NK-92 treated with Interleukin-12 subunit alpha and Interleukin-12 subunit beta, amount 100 ng/mL, for 24 hours (cell line): ENCODE measurements around the gene EPS15.
"Not testable (repeated sequence)": the region's sequence is repeated elsewhere in the genome, so short reads cannot be mapped to it uniquely, and the experiment has no call there.

ENCODE experiments used
- DNase-seq: peaks from one replicate; lab custom pipeline; 2025; lab: John Stamatoyannopoulos, UW

Gene EPS15

DNA sequence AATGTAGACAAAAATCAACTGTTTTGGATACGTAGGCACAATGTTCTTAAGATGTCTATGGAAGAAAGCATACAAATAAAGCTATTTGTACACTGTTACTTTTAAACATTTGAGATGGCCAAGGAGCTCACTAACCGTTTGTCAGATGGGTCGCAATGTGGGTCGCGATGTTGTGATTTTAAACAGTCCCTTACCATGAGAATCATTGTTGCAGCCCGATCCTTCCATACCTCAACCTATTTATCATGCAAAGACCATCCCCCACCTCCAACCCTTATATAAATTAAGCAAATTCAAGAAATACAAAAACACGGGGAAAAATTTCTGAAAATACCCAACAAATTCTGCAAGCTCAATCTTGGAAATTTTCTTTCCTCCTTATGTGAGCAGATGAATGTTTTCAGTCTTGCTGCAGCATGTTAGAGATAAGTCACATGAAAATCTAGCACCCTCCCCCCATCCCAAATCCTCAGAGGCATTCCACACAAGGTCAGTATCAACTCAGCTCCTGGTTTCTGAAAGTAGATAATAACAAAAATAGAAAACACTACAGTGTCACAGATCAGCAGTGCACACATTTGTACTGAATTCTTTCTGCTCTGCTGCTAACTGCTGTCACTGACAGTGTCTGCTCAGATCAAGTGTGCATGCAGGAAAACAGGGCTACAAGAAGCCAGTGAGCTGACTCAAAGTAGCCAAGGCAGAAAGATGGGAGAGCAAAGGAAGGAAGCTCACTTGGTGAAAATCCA lies 95.8 kb downstream of the EPS15 start:
- DNase-seq: no peak

DNA sequence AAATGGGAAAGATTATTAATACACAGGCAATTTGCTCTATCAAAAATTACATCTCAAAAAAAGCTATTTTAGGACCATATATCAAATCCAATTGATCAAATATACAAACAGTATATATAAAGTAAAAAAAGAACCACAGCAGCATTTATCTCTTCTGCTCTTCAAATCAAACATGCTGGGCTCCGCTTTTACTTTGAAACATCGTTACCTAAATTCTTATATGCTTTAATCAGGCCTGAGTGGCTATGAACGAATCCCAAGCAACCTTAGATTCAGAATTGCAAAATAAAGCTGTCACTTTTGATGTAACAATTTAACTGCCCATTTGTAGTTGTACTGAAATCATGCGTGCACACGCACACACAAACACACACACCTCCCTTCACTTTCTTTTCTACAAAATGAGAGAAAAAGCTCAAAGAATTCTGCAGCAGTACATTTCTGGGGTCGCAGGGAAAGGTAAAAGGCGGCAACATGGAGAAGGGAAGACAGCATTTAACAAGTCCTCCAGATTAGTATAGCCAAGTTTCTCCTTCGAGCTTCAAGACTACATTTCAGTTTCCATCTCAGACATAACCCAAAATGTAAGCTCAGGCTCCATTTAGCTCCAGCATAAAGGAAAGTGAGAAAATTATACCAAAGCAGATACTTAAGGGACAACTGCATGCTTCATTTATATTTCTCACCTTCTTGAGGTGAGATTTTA lies 96.5 kb downstream of the EPS15 start:
- no peak for DNase-seq

DNA sequence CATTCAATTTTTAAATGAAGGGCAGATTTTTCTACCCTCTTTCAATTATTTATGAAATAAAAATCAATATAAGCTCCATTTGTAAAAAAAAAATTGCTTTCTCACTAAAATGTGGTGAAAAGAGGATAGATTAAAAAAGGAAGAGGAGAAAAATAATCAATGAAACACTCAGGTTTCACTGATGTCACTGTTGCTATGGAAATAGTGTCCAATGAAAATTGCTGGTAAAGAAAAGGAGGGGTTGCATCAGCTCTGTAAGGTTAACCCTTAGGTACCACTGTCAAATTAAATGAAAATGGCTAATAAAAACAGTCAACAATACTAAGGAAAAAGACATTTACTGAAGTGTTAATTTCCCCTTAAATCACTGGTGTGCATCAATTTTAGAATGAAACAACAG lies 97.1 kb downstream of the EPS15 start:
- DNase-seq: no peak

DNA sequence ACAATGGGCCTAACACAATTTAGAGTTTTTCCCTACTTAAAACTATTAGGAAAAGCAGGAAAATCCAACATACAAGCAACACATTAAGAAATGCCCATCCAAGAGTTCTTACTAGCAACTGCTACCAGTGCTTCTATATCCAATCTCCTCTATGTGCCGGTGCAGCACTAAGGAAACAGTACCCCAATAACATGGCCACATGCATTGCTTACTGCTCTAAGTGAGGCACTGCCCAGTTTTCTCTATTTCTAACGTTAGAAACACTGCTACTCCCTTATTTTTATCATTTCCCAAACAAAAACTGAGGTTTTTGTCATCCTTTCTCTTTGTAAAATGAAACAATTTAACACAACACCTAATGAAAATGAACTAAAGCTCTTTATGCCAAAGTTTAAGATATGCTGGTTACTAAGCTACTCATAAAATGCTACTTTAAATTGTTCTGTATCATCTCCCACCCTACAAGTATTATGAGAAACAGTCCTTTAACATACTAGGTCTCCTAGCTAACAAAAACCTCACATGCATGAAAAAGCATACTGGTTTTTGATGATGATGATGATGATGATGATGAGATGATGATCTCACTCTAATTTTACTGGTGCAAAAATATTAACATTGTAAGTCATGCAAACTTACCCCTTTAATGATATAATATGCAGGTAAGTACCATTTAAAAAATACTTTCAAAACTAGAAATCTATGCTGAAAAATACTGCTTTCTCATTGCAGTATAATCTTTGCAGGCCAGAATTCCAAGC lies 98.0 kb downstream of the EPS15 start:
- DNase-seq: no peak

DNA sequence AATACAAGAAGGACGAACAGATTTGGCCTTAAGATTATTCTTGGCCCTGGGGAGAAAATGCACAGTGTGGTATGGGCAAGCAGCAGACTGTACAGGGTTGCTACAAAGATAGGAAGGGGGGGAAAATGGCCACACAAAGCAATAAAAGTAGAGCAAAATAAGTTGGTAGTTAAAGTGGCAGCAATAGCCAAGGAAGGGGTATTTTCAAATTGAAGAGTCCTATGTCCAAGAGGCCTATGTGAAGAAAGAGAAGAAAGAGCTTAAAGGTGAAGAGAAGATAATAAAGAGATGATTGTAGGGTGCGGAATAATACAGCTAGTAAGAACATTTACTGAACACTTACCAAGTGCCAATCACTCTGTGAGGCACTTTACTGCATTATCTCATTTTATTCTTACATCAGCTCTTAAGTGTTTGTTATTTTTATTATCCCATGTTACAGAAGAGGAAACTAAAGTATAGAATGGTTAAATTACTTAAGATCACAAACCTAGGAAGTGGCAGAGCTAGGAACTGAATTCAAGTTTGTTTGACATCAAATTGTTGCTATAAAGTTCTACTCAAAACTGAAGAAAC lies 100.6 kb downstream of the EPS15 start:
- DNase-seq: no peak

DNA sequence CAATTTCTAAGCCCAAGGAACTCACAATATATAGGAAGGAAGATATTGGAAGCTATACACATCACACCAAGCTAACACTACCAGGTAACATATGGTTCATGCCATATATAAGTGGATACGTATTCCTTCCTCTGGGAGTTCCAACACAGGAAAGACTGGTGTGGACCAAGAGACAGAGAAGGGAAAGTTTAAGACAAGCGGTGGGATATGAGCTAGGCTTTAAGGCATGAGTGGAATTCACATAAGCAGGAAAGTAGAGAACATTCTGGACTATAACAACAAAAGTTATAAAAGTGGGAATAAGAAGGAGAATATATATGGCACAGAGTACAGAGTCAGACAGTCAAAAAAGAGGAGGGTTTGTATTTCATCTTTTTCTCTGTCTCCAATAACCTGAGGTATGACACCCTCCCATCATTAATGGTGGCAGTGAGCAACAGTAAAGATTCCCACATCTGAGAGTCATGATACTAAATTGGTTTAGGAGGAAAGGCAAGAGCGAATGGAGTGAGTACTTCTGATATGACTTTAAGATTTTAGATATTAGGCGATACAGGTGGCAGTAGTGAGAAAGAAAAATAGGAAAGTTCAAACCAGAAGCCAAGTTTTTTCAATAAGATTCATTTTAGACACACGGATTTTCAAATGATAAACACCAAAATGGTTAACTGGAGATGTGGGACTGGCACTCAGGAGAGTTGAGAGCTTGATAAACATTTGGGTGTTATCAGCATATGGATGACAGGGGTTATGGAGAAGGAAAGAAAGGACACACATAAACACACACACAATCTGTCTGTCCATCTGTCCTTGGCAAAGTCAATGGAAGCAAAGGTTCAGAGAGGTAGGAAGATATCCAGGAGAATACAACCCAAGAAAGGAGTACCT lies 101.3 kb downstream of the EPS15 start:
- DNase-seq: no peak

DNA sequence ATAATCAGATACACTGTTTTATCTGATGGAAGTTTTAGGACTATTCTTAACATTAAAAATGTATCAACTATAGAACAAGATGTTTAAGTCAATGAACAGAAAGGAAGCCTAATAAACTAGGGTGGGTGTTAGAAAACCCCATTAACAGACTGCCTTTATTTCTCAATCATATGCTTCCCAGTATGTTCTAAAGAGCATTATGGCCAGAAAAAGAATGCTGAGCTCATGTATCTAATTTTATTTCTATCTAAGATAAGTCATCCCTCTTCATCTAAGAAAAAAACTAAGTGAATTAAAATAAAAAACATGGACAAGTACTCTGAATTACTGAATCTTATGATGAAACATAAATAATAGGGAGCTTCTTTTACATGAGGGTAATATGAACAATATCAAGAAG lies 102.2 kb downstream of the EPS15 start:
- no peak for DNase-seq

DNA sequence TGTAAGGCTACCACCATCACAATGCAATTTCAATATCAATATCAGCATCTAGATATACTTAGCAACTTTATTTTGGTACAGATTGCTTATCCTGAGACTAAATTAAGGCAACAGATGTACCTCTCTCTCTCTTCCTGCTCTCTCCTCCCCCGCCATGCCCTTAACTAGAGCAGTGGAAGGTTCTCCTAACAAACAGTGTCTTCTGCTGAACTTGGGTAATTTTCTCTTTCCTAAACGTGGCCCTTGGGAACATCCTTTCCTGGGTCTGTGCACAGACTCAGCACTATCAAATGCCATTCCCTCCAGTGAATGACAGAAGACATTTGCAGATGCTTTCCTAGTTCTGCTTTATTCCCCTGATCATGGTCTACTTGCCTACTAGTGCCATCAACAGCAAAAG lies 103.1 kb downstream of the EPS15 start:
- DNase-seq: no peak

DNA sequence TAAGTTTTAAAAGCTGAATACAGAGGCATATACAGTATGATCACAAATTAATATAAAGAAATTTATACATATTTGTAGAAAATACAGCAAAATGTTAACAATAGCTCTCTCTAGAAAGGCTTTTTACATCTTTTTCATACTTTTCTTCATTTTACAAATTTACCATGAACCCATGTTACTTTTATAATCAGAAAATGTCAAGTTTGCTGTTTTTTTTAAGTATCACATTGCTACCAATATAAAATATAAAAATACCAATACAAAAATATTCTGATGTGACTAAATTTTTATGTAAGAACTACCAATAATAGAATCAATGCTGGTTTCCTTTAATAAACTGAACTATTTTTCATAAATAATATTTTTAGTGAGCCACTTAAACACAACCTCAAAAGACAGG lies 104.3 kb downstream of the EPS15 start:
- DNase-seq: no peak

DNA sequence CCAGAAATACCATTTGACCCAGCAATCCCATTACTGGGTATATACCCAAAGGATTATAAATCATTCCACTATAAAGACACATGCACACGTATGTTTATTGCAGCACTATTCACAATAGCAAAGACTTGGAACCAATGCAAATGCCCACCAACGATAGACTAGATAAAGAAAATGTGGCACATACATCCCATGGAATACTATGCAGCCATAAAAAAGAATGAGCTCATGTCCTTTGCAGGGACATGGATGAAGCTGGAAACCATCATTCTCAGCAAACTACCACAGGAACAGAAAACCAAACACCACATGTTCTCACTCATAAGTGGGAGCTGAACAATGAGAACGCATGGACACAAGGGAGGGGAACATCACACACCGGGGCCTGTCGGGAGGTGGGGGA lies 107.2 kb downstream of the EPS15 start:
- not testable (repeated sequence) for DNase-seq

DNA sequence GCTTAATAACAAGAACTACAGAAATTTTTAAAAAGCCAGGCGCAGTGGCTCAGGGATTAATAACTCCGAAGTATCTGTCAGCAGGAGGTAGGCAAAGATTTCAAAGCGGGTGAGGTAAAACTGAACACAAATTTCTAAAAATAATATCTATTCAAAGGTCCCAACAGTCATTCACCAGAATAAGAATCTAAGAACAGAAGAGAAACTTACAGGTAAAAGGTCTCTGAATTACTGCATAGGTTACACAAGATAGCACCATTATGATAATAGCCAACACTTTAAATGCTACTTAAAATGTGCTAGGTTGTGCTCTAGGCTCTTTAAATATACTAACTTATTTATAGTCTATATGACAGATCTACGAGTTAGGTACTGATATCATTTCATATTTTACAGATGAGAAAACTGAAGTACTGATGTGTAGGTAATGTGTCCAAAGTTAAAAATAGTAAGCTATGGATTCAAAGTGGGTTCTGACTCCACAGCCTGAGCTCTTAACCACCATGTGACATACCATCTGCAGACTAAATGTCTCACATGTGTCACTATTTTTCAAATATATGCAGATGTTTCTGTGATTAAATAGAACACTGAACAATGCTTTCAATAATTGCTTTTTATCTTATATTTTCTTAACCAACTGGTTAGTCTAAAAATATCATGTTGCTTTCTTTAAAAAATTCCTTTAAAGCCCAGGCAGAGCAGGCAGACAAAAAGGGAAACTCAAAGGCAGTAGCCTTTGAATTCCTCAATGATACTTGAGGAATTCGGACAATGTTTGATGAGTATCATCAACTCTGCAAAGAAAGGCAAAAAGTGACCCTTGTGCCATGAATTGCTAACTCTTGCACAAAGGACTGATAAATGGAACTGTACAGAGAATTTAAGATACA lies 108.3 kb downstream of the EPS15 start:
- no peak for DNase-seq

DNA sequence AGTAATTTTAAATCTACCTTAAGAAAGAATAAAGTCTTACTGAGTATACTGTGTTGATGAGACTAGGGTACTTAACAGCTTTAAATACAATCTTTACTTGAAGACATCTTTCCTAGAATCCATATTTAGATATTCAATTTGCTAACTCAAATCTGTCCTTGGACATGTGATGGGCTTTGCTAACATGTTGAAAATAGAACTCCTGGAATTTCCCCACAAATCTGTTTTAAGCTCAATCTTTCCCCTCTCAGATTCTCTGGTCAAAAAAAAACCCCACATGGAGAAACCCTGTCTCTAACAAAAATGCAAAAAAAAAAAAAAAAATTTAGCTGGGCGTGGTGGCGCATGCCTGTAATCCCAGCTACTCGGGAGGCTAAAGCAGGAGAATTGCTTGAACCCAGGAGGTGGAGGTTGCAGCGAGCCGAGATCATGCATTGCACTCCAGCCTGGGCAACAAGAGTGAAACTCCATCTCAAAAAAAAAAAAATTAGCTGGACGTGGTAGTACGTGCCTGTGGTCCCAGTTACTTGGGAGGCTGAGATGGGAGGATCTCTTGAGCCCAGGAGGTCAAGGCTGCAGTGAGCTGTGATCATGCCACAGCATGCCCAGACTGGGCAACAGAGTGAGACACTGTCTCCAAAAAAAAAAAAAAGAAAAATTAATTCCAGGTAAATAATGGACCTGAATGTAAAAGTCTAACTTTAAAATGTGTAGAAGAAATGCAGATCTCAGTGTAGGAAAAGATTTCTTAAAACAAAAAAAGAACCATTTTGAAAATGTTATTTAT lies 109.1 kb downstream of the EPS15 start:
- not testable (repeated sequence) for DNase-seq

DNA sequence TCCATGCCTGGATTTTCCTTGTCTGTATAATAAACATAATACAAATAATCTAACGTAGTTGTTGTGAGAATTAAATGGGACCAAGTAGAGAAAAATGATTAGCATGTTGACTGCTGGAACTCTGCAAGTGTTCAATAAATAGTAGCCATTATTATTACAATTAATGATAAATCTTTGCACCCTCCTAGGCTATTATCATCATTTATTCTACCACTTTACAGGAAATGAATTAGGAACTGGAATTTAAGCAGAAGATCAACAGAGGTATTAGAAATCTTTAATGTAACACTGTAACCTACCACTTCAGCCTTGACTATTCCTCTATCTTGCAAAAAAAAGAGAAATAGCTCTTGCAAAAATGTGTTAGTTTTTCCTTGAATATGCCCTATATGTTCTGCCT lies 126.8 kb downstream of the EPS15 start:
- DNase-seq: no peak

DNA sequence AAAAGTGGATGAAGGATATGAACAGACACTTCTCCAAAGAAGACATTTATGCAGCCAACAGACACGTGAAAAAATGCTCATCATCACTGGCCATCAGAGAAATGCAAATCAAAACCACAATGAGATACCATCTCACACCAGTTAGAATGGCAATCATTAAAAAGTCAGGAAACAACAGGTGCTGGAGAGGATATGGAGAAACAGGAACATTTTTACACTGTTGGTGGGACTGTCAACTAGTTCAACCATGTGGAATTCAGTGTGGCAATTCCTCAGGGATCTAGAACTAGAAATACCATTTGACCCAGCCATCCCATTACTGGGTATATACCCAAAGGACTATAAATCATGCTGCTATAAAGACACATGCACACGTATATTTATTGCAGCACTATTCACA lies 128.4 kb downstream of the EPS15 start:
- DNase-seq: not testable (repeated sequence)

DNA sequence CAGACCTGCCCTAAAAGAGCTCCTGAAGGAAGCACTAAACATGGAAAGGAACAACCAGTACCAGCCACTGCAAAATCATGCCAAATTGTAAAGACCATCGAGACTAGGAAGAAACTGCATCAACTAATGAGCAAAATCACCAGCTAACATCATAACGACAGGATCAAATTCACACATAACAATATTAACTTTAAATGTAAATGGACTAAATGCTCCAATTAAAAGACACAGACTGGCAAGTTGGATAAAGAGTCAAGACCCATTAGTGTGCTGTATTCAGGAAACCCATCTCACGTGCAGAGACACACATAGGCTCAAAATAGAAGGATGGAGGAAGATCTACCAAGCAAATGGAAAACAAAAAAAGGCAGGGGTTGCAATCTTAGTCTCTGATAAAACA lies 131.8 kb downstream of the EPS15 start:
- DNase-seq: not testable (repeated sequence)

DNA sequence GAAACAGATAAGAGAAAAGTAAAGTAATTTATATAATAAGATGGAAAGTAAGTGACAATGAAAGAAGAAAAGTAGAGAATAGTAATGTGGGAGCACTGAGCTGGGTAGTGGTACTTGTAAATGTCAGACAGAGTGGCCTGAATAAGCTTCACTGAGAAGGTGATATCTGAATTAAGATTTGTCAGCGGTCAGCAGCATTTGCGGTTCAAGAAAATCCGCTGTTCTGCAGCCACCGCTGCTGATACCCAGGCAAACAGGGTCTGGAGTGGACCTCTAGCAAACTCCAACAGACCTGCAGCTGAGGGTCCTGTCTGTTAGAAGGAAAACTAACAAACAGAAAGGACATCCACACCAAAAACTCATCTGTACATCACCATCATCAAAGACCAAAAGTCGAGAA lies 132.8 kb downstream of the EPS15 start:
- not testable (repeated sequence) for DNase-seq

DNA sequence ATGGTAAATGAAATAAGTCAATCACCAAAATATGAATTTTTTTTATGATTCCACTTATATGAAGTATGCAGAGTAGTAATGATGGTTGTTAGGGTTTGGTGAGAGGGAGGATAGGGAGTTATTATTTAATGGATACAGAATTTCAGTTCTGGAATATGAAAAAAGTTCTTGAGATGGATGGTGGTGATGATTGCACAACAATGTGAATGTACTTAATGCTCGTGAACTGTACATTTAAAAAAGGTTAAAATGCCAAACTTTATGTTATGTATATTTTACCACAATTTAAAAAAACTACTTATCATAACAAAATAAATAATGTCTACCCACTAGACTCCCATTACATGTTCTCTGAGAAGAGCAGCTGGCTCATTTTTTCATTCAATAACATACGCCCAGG lies 133.3 kb downstream of the EPS15 start:
- no peak for DNase-seq

DNA sequence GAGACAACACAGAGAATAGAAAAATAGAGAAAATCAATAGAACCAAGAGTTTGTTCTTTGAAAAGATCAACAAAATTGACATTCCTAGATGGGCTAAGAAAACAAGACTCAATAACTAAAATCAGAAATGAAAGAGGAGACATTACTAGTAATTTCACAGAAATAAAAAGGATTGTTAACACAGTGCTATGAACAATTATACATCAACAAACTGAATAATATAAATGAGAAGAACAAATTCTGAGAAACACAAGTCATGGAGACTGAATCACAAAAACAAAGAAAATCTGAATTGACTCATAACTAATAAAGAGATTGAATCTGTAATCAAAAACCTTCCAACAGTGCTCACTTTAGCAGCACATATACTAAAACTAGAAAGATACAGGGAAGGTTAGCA lies 137.1 kb downstream of the EPS15 start:
- no peak for DNase-seq

DNA sequence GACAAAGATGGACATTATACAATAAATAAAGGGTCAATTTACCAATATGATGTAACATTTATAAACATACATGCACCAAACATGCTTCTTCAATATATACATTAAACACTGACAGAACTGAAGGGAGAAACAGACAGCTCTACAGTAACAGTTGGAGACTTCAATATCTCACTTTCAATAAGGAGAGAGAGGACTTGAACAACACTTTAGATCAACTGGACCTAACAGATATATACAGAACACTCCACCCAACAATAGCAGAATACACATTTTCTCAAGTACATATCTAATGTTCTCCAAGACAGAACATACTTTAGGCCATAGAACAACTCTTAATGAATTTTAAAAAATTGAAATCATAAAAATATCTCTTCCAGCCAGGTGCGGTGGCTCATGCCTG lies 138.1 kb downstream of the EPS15 start:
- no peak for DNase-seq

DNA sequence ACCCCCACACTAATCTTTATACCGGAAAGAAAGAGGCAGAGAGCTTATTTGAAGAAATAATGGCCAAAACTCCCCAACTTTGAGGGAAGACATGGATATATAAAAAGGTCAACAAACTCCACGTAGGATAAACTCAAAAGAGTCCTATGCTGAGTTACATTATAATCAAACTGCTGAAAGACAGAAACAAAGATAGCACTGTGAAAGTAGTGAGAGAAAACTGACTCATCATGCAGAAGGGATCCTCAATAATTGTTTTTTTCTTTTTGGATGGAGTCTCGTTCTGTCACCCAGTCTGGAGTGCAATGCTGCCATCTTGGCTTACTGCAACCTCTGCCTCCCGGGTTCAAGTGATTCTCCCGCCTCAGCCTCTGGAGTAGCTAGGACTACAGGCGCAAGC lies 140.2 kb downstream of the EPS15 start:
- no peak for DNase-seq
